CD4-positive, alpha-beta memory T cell (primary cell): Measurements from ENCODE around the gene MTMR1. TPM values are rescaled to one million over a fixed set of nuclear protein-coding genes. Genes with fewer than 3 reads are reported as not detected.

ENCODE experiments used
- CTCF ChIA-PET: fragments of 350-600 bp; sonication (Branson Sonifier 250); formaldehyde crosslinking; loops from one replicate; lab custom pipeline; 2021; ENCODE audit warnings: inconsistent platforms; ENCODE audit not compliant: partially characterized antibody; lab: Charles Lee
- POLR2A ChIA-PET: fragments of 350-600 bp; sonication (Branson Sonifier 250); formaldehyde crosslinking; loops from one replicate; lab custom pipeline; 2021; ENCODE audit not compliant: partially characterized antibody; lab: Charles Lee
- DNase-seq, 5 donors: peaks; one replicate each; pipeline versions ENCODE4 v3.0.0 to v3.0.0-alpha.2; 2020 to 2022; ENCODE audit warnings: mixed read lengths in 1 of 5
- H3K27ac ChIP-seq: one replicate; pipeline ENCODE4 v1.7.0; 2013; ENCODE audit warnings: low read depth, low read length
- H3K27me3 ChIP-seq: 2 replicates; pipeline ENCODE4 v1.7.0; 2013; ENCODE audit warnings: mild to moderate bottlenecking, low read length, moderate library complexity; ENCODE audit not compliant: insufficient read depth
- H3K36me3 ChIP-seq: 2 replicates; pipeline ENCODE4 v1.7.0; 2013; ENCODE audit warnings: mild to moderate bottlenecking, low read length, moderate library complexity; ENCODE audit not compliant: insufficient read depth
- H3K4me1 ChIP-seq: 2 replicates; pipeline ENCODE4 v1.7.0; 2013; ENCODE audit warnings: mild to moderate bottlenecking, low read length, moderate library complexity; ENCODE audit not compliant: insufficient read depth
- H3K4me3 ChIP-seq, 2 donors: one replicate each; pipeline ENCODE4 v1.7.0; 2013; ENCODE audit warnings: low read length in 2 of 2, mild to moderate bottlenecking in 1 of 2
- H3K9me3 ChIP-seq, 2 donors: one replicate each; pipeline ENCODE4 v1.7.0; 2013; ENCODE audit warnings: low read length in 2 of 2, control low read depth in 1 of 2; ENCODE audit not compliant: control insufficient read depth in 1 of 2
- H3K27ac Mint-ChIP-seq, 7 donors: one replicate each; pipeline ENCODE4 v1.8.0; 2020 to 2021; ENCODE audit warnings: mixed read lengths in 7 of 7, mild to moderate bottlenecking in 6 of 7, inconsistent platforms in 3 of 7, moderate library complexity in 3 of 7
- H3K27me3 Mint-ChIP-seq, 2 donors: one replicate each; pipeline ENCODE4 v1.8.0; 2020 to 2021; ENCODE audit warnings: mixed read lengths in 2 of 2
- H3K36me3 Mint-ChIP-seq, 2 donors: one replicate each; pipeline ENCODE4 v1.8.0; 2020 to 2021; ENCODE audit warnings: mixed read lengths in 2 of 2, inconsistent platforms in 1 of 2, mild to moderate bottlenecking in 1 of 2
- H3K4me1 Mint-ChIP-seq, 4 donors: one replicate each; pipeline ENCODE4 v1.8.0; 2020 to 2021; ENCODE audit warnings: mixed read lengths in 4 of 4, mild to moderate bottlenecking in 1 of 4
- H3K4me3 Mint-ChIP-seq, 8 donors: one replicate each; pipeline ENCODE4 v1.8.0; 2020 to 2021; ENCODE audit warnings: mixed read lengths in 8 of 8, mild to moderate bottlenecking in 7 of 8, moderate library complexity in 6 of 8, inconsistent platforms in 3 of 8
- H3K9me3 Mint-ChIP-seq, 8 donors: one replicate each; pipeline ENCODE4 v1.8.0; 2020 to 2021; ENCODE audit warnings: mixed read lengths in 8 of 8, mild to moderate bottlenecking in 5 of 8, inconsistent platforms in 3 of 8, moderate library complexity in 1 of 8
- intact Hi-C: fragments of 100-400 bp; cut with micrococcal nuclease; formaldehyde crosslinking; loops from one replicate; pipeline ENCODE4 v1.15.1; 2023
- polyA plus RNA-seq, 2 donors: library from polyadenylated mRNA; unstranded; fragments of 300-500 nt; fragmentation: Illumina TruSeq; gene quantifications; one replicate each; pipeline ENCODE4 v1.2.3, GENCODE V29; 2021
- total RNA-seq, 2 experiments: library from RNA; stranded (reverse); gene quantifications; one replicate each; pipeline ENCODE4 v1.2.3, GENCODE V29; 2021

The MTMR1 gene
- total and polyA plus RNA-seq, 4 experiments from 2014 or later, result 15.1 to 37.6 (median 29.5) TPM

DNA sequence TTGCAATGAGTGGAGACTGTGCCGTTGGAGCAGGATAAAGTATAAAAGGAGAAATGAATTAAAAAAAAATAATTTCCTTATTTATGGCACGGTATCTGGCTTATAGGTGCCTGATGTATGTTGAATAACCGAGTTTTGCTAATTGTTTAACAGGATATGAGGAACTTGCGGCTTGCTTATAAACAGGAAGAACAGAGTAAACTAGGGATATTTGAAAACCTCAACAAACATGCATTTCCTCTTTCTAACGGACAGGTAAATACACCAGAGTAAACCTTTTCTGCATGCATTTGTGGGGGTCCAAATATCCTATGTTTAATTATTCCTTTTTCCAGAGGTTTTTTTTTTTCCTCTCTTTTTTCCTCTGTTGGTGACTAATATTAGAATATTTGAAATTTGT lies 36.8 kb downstream of the MTMR1 start:
- Histone ChIP-seq H3K9me3 (no peaks in the 10 kb centered on the region), H3K4me1 (no peaks in the 10 kb centered on the region), H3K4me3 (no peak overlapping the region), H3K27ac (no peak overlapping the region), H3K27me3 (no peaks in the 10 kb centered on the region), H3K36me3 (peaks cover 40% of the 10 kb centered on the region)
- Mint-ChIP-seq H3K27ac (no peak overlapping the region), H3K9me3 (no peaks in the 10 kb centered on the region), H3K36me3 (peaks cover 20 to 69% of the 10 kb centered on the region in 2 donors), H3K27me3 (no peaks in the 10 kb centered on the region), H3K4me3 (no peak overlapping the region), H3K4me1 (peaks cover 5 to 17% (median 11%) of the 10 kb centered on the region in 4 donors)
- ChIA-PET CTCF (no interaction called here), POLR2A (no interaction called here)
- DNase-seq, result no peak
- intact Hi-C loops, result no loop called here

DNA sequence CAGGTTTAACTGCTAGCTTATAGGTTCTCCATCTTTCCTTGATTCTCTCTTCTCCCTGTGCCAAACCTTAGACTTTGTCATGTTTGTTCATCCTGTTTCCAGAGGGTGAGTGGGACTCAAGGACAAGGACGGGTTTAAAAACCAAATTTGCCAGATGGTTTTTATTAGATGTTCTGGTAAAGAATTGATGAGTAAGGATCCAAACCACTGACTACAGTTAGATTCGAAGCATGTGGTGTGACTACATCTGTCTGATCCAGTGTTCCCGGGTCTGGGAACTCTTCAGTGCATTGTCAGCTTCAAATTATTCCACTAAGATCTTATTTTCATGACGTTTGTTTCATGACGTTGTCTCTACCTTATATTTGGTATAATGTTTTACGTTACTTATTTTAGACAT lies 37.5 kb downstream of the MTMR1 start:
- peaks cover 24 to 71% of the 10 kb centered on the region in 2 donors for H3K36me3 Mint-ChIP-seq
- no peak overlapping the region for H3K4me3 Mint-ChIP-seq
- no peak overlapping the region for H3K27ac Mint-ChIP-seq
- no peak for DNase-seq
- H3K4me1 Mint-ChIP-seq, result peaks cover 9 to 23% (median 13%) of the 10 kb centered on the region in 4 donors
- H3K9me3 Mint-ChIP-seq, result no peaks in the 10 kb centered on the region
- no peak overlapping the region for H3K4me3 ChIP-seq
- H3K27me3 Mint-ChIP-seq, result no peaks in the 10 kb centered on the region
- H3K36me3 ChIP-seq, result peaks cover 40% of the 10 kb centered on the region
- ChIA-PET CTCF (no interaction called here), POLR2A (no interaction called here)
- intact Hi-C loops, result no loop called here
- peaks cover 1% of the 10 kb centered on the region for H3K4me1 ChIP-seq
- H3K27me3 ChIP-seq, result no peaks in the 10 kb centered on the region
- H3K9me3 ChIP-seq, result no peaks in the 10 kb centered on the region
- H3K27ac ChIP-seq, result no peak overlapping the region

DNA sequence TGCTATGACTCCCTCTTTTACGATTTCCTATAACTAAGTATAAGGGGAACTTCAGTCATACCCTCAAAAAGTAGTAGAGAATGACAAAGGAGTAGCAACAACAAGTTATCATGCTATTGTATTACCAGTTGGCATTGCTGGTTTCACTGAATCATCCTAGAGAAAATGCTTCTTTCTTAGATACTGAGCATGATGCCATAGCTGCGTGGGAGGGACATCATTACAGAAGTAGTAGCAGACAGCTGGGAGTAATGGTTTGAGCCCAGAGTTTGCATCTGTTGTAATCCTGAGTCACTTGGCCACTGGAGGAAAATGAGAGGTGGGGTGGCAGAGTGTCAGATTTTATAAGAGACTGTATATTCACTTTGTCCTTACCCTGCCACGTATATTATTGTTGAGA lies 38.6 kb downstream of the MTMR1 start:
- peaks cover 40% of the 10 kb centered on the region for H3K36me3 ChIP-seq
- peaks cover 7% of the 10 kb centered on the region for H3K4me1 ChIP-seq
- no peak overlapping the region for H3K27ac Mint-ChIP-seq
- peaks cover 24 to 72% of the 10 kb centered on the region in 2 donors for H3K36me3 Mint-ChIP-seq
- DNase-seq, result no peak
- H3K4me1 Mint-ChIP-seq, result peaks cover 16 to 28% (median 18%) of the 10 kb centered on the region in 4 donors
- H3K27me3 ChIP-seq, result no peaks in the 10 kb centered on the region
- no peak overlapping the region for H3K4me3 Mint-ChIP-seq
- no peaks in the 10 kb centered on the region for H3K9me3 Mint-ChIP-seq
- POLR2A ChIA-PET, result no interaction called here
- no peaks in the 10 kb centered on the region for H3K9me3 ChIP-seq
- no peak overlapping the region for H3K4me3 ChIP-seq
- H3K27ac ChIP-seq, result no peak overlapping the region
- intact Hi-C loops, result no loop called here
- CTCF ChIA-PET, result no interaction called here
- H3K27me3 Mint-ChIP-seq, result no peaks in the 10 kb centered on the region

DNA sequence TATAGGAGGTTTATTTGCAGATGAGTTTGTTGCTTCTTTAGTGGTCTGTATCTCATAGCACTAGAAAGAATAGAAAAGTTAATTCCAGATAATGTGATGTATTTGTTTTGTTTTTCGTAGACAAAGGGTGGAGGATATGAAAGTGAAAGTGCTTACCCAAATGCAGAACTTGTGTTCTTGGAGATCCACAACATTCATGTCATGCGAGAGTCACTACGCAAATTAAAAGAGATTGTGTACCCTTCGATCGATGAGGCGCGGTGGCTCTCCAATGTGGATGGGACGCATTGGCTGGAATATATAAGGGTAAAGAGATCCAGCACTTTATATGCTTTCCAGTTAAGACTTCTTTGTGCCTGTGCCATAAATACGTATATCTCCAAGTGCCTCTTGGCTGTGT lies 43.3 kb downstream of the MTMR1 start:
- H3K9me3 ChIP-seq, result no peaks in the 10 kb centered on the region
- no peak for DNase-seq
- H3K27ac Mint-ChIP-seq, result peak overlapping the region; percentile 36 to 91 (median 80)
- no peaks in the 10 kb centered on the region for H3K27me3 ChIP-seq
- H3K36me3 Mint-ChIP-seq, result peaks cover 32 to 76% of the 10 kb centered on the region in 2 donors
- intact Hi-C loops, result no loop called here
- H3K4me3 Mint-ChIP-seq, result peak overlapping the region in 7 of 8 donors; percentile 17 to 69 (median 54)
- peaks cover 25% of the 10 kb centered on the region for H3K36me3 ChIP-seq
- peaks cover 15 to 23% (median 18%) of the 10 kb centered on the region in 4 donors for H3K4me1 Mint-ChIP-seq
- H3K9me3 Mint-ChIP-seq, result no peaks in the 10 kb centered on the region
- no peaks in the 10 kb centered on the region for H3K27me3 Mint-ChIP-seq
- H3K4me1 ChIP-seq, result peaks cover 7% of the 10 kb centered on the region
- CTCF ChIA-PET, result interaction anchor here (1.1 kb wide), 1 partner anchor 18 kb away, joined by 3 read pairs; no protein-coding TSS in a partner anchor
- no peak overlapping the region for H3K27ac ChIP-seq
- H3K4me3 ChIP-seq, result no peak overlapping the region
- POLR2A ChIA-PET, result no interaction called here

DNA sequence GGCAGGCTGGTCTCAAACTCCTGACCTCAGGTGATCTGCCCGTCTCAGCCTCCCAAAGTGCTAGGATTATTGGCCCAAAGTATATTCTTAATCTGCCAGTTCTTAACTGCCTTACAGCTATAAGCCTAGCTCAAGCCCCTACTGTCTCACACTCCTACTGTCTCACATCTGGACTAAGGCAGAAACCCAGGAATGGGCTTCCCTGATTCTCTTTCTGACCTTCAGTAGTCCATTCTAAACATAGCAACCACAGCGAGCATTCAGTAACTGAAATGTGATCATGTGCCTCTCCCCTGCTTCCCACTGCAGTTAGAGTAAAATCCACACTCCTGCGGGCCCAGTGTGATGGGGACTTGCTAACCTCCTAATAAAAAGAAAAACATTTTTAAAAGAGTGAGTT lies 58.9 kb downstream of the MTMR1 start:
- Mint-ChIP-seq H3K4me1 (peaks cover 0 to 4% (median under 1%) of the 10 kb centered on the region in 4 donors), H3K36me3 (peaks cover 8 to 50% of the 10 kb centered on the region in 2 donors), H3K27me3 (no peaks in the 10 kb centered on the region), H3K4me3 (no peak overlapping the region), H3K9me3 (no peaks in the 10 kb centered on the region), H3K27ac (peak overlapping the region in 1 of 7 donors; percentile 4)
- Histone ChIP-seq H3K27me3 (no peaks in the 10 kb centered on the region), H3K9me3 (no peaks in the 10 kb centered on the region), H3K4me1 (no peaks in the 10 kb centered on the region), H3K27ac (no peak overlapping the region), H3K4me3 (no peak overlapping the region), H3K36me3 (peaks cover 11% of the 10 kb centered on the region)
- no peak for DNase-seq
- ChIA-PET POLR2A (no interaction called here), CTCF (no interaction called here)
- intact Hi-C loops, result no loop called here

DNA sequence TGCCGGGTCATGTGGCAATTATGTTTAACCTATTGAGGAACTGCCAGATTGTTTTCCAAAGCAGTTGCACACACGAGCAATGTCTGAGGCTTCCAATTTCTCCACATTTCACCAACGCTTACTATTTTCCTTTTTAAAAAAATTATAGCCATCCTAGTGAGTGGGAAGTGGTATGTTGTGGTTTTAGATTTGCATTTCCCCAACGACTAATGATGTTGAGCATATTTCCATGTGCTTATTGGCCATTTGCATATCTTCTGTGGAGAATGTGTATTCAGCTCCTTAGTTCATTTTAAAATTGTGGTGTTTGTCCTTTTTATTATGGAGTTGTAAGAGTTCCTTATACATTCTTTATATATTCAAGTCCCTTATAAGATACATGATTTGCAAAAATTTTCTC lies 60.2 kb downstream of the MTMR1 start:
- H3K4me3 ChIP-seq, result no peak overlapping the region
- intact Hi-C loops, result no loop called here
- no peak for DNase-seq
- CTCF ChIA-PET, result no interaction called here
- H3K27ac ChIP-seq, result no peak overlapping the region
- H3K9me3 ChIP-seq, result no peaks in the 10 kb centered on the region
- no peaks in the 10 kb centered on the region for H3K27me3 Mint-ChIP-seq
- no peak overlapping the region for H3K4me3 Mint-ChIP-seq
- H3K27ac Mint-ChIP-seq, result no peak overlapping the region
- H3K36me3 ChIP-seq, result peaks cover 11% of the 10 kb centered on the region
- H3K36me3 Mint-ChIP-seq, result peaks cover 8 to 60% of the 10 kb centered on the region in 2 donors
- POLR2A ChIA-PET, result no interaction called here
- no peaks in the 10 kb centered on the region for H3K27me3 ChIP-seq
- H3K4me1 Mint-ChIP-seq, result peaks cover 0 to 4% (median under 1%) of the 10 kb centered on the region in 4 donors
- no peaks in the 10 kb centered on the region for H3K9me3 Mint-ChIP-seq
- no peaks in the 10 kb centered on the region for H3K4me1 ChIP-seq

DNA sequence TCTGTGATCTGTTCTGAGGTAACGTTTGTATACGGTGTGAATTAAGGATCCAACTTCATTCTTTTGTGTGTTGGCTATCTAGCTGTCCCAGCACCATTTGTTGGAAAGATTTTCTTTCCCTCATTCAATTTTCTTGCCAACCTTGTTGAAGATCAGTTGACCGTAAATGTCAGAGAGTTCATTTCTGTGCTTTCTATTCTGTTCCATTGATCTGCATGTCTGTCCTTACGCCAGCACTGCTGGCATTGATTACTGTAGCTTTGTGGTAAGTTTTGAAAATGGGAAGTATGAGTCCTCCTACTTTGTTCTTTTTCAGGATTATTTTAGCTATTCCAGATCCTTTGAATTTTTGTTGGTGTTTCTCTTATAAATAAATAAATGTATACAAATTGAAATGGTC lies 60.8 kb downstream of the MTMR1 start:
- CTCF ChIA-PET, result no interaction called here
- peaks cover 12 to 58% of the 10 kb centered on the region in 2 donors for H3K36me3 Mint-ChIP-seq
- H3K27me3 Mint-ChIP-seq, result no peaks in the 10 kb centered on the region

More for the DNA sequence above, 60.8 kb downstream of the MTMR1 start:
- Histone ChIP-seq H3K27me3 (no peaks in the 10 kb centered on the region), H3K27ac (no peak overlapping the region), H3K9me3 (no peaks in the 10 kb centered on the region), H3K36me3 (peaks cover 11% of the 10 kb centered on the region), H3K4me1 (no peaks in the 10 kb centered on the region), H3K4me3 (no peak overlapping the region)
- no peaks in the 10 kb centered on the region for H3K9me3 Mint-ChIP-seq
- peaks cover 0 to 4% (median under 1%) of the 10 kb centered on the region in 4 donors for H3K4me1 Mint-ChIP-seq
- DNase-seq, result no peak
- POLR2A ChIA-PET, result no interaction called here
- H3K27ac Mint-ChIP-seq, result peak overlapping the region in 2 of 7 donors; percentile 18 to 19
- intact Hi-C loops, result no loop called here
- H3K4me3 Mint-ChIP-seq, result no peak overlapping the region
